H1 (cell line): Measurements from ENCODE around the gene OVCA2. TPM values are rescaled to one million over a fixed set of nuclear protein-coding genes. Genes with fewer than 3 reads are reported as not detected.

Source experiments
- CTCF ChIA-PET: fragments of 300-600 bp; sonication (Branson Sonifier 250); formaldehyde crosslinking; loops from one replicate; lab custom pipeline; 2021; ENCODE audit not compliant: partially characterized antibody; lab: Charles Lee
- POLR2A ChIA-PET: fragments of 300-600 bp; sonication (Branson Sonifier 250); formaldehyde crosslinking; loops from one replicate; lab custom pipeline; 2021; ENCODE audit warnings: inconsistent platforms; ENCODE audit not compliant: partially characterized antibody; lab: Charles Lee
- DNase-seq, 2 experiments: peaks; one replicate each; pipeline versions ENCODE4 v3.0.0 to v3.0.0-alpha.2; 2010 to 2022; ENCODE audit warnings: low spot score in 2 of 2, low read depth in 1 of 2, mixed read lengths in 1 of 2
- FAIRE-seq: peaks from 2 replicates; lab custom pipeline; 2011; peaks lifted over from hg19 to GRCh38; lab: Jason Lieb, UNC
- H2AFZ ChIP-seq: 2 replicates; pipeline ENCODE4 v1.8.1; 2012; ENCODE audit warnings: low read length, inconsistent platforms
- H2AK5ac ChIP-seq: 2 replicates; pipeline ENCODE4 v1.6.1; 2013; ENCODE audit warnings: low read depth, low read length
- H2BK120ac ChIP-seq: replicated peaks from 2 replicates; pipeline ENCODE3; 2013; ENCODE audit warnings: low read depth, low read length, inconsistent platforms
- H2BK12ac ChIP-seq: 2 replicates; pipeline ENCODE4 v1.6.1; 2013; ENCODE audit warnings: low read depth, low read length
- H2BK15ac ChIP-seq: 2 replicates; pipeline ENCODE4 v1.6.1; 2013; ENCODE audit warnings: low read length
- H2BK20ac ChIP-seq: 2 replicates; pipeline ENCODE4 v1.6.1; 2013; ENCODE audit warnings: low read length
- H2BK5ac ChIP-seq: 2 replicates; pipeline ENCODE4 v1.6.1; 2013; ENCODE audit warnings: low read depth, low read length
- H3K14ac ChIP-seq: 2 replicates; pipeline ENCODE4 v1.6.1; 2013; ENCODE audit warnings: inconsistent platforms; ENCODE audit not compliant: insufficient read length
- H3K18ac ChIP-seq: 2 replicates; pipeline ENCODE4 v1.6.1; 2013; ENCODE audit warnings: low read length; ENCODE audit errors: extremely low read depth
- H3K23ac ChIP-seq: 2 replicates; pipeline ENCODE4 v1.6.1; 2013; ENCODE audit warnings: inconsistent platforms; ENCODE audit not compliant: insufficient read length
- H3K23me2 ChIP-seq: 2 replicates; pipeline ENCODE4 v1.6.1; 2013; ENCODE audit warnings: low read depth, low read length
- H3K27ac ChIP-seq: 2 replicates; pipeline ENCODE4 v1.6.1; 2011; ENCODE audit warnings: low read depth, low read length, inconsistent platforms
- H3K27me3 ChIP-seq, 4 experiments: replicated peaks in 1 of 4; 1 replicate in 1 of 4; 2 replicates in 3 of 4; pipeline versions ENCODE4 v1.6.1 to v1.8.1; 2011 to 2013; ENCODE audit warnings: low read length in 3 of 4, mild to moderate bottlenecking in 3 of 4, inconsistent platforms in 2 of 4, mixed read lengths in 2 of 4, moderate library complexity in 1 of 4; ENCODE audit not compliant: control insufficient read depth in 3 of 4, insufficient read depth in 3 of 4; ENCODE audit errors: extremely low read depth in 1 of 4
- H3K36me3 ChIP-seq, 4 experiments: 2 replicates each; pipeline versions ENCODE4 v1.6.1 to v1.8.1; 2011 to 2013; ENCODE audit warnings: mild to moderate bottlenecking in 4 of 4, low read length in 3 of 4, moderate library complexity in 2 of 4, control low read depth in 1 of 4, inconsistent platforms in 1 of 4; ENCODE audit not compliant: insufficient read depth in 4 of 4, control insufficient read depth in 2 of 4
- H3K4ac ChIP-seq: replicated peaks from 2 replicates; pipeline ENCODE3; 2013; ENCODE audit warnings: low read length, low read depth, mixed read lengths, inconsistent platforms; ENCODE audit not compliant: insufficient read length
- H3K4me1 ChIP-seq, 4 experiments: replicated peaks in 1 of 4; 1 replicate in 1 of 4; 2 replicates in 3 of 4; pipeline versions ENCODE4 v1.6.1 to v1.8.1; 2011 to 2013; ENCODE audit warnings: low read length in 3 of 4, inconsistent platforms in 2 of 4, mixed read lengths in 1 of 4; ENCODE audit not compliant: insufficient read depth in 4 of 4, control insufficient read depth in 3 of 4
- H3K4me2 ChIP-seq, 2 experiments: 2 replicates each; pipeline versions ENCODE4 v1.6.1 to v1.8.1; 2011 to 2013; ENCODE audit warnings: low read depth in 2 of 2, low read length in 2 of 2, control low read depth in 1 of 2, inconsistent platforms in 1 of 2, mild to moderate bottlenecking in 1 of 2; ENCODE audit not compliant: insufficient read depth in 1 of 2
- H3K4me3 ChIP-seq, 4 experiments: fragments of 200-600, 300-600 bp in 1 of 4; sonication (generic), shearing (Covaris generic), sonication (Bioruptor Twin) in 1 of 4; 2 replicates each; pipeline versions ENCODE4 v1.5.1 to v1.8.1; 2011 to 2016; ENCODE audit warnings: low read length in 4 of 4, low read depth in 3 of 4, control low read depth in 2 of 4, inconsistent platforms in 2 of 4, mild to moderate bottlenecking in 2 of 4, mixed read lengths in 1 of 4, moderate library complexity in 1 of 4; ENCODE audit not compliant: insufficient read depth in 2 of 4; ENCODE audit errors: extremely low read depth in 1 of 4
- H3K56ac ChIP-seq: replicated peaks from 2 replicates; pipeline ENCODE3; 2013; ENCODE audit warnings: low read depth, mild to moderate bottlenecking, mixed read lengths, low read length, inconsistent platforms; ENCODE audit not compliant: insufficient read length
- H3K79me1 ChIP-seq: 2 replicates; pipeline ENCODE4 v1.6.1; 2013; ENCODE audit warnings: low read depth, low read length, control low read depth
- H3K79me2 ChIP-seq, 2 experiments: 2 replicates each; pipeline versions ENCODE4 v1.6.1 to v1.8.1; 2012 to 2013; ENCODE audit warnings: low read length in 2 of 2, mild to moderate bottlenecking in 2 of 2, inconsistent platforms in 1 of 2; ENCODE audit not compliant: insufficient read depth in 2 of 2, control insufficient read depth in 1 of 2
- H3K9ac ChIP-seq, 4 experiments: replicated peaks in 1 of 4; 1 replicate in 1 of 4; 2 replicates in 3 of 4; pipeline versions ENCODE4 v1.6.1 to v1.8.1; 2011 to 2013; ENCODE audit warnings: low read depth in 3 of 4, low read length in 3 of 4, control low read depth in 2 of 4, mild to moderate bottlenecking in 2 of 4, moderate library complexity in 2 of 4, inconsistent platforms in 1 of 4; ENCODE audit errors: extremely low read depth in 1 of 4
- H3K9me3 ChIP-seq, 2 experiments: 2 replicates each; pipeline versions ENCODE4 v1.6.1 to v1.8.1; 2012 to 2013; ENCODE audit warnings: mild to moderate bottlenecking in 2 of 2, moderate library complexity in 2 of 2, control low read depth in 1 of 2, inconsistent platforms in 1 of 2, low read depth in 1 of 2, low read length in 1 of 2, mixed read lengths in 1 of 2; ENCODE audit not compliant: insufficient read depth in 2 of 2
- H4K20me1 ChIP-seq, 2 experiments: replicated peaks in 1 of 2; 2 replicates each; pipeline versions ENCODE3 to v1.8.1; 2011 to 2013; ENCODE audit warnings: inconsistent platforms in 2 of 2, low read length in 2 of 2, mild to moderate bottlenecking in 1 of 2; ENCODE audit not compliant: insufficient read depth in 2 of 2, control insufficient read depth in 1 of 2
- H4K5ac ChIP-seq: 2 replicates; pipeline ENCODE4 v1.6.1; 2013; ENCODE audit warnings: low read length, low read depth, mixed read lengths, inconsistent platforms; ENCODE audit not compliant: insufficient read length
- H4K8ac ChIP-seq: 2 replicates; pipeline ENCODE4 v1.8.0; 2013; ENCODE audit warnings: mild to moderate bottlenecking, moderate library complexity, low read length, inconsistent platforms; ENCODE audit not compliant: insufficient read depth; ENCODE audit errors: extremely low read depth
- H4K91ac ChIP-seq: replicated peaks from 2 replicates; pipeline ENCODE3; 2013; ENCODE audit warnings: low read length, mixed read lengths, inconsistent platforms; ENCODE audit not compliant: insufficient read length
- ATF3 ChIP-seq: IDR thresholded peaks from 2 replicates; pipeline ENCODE4 v1.6.1; 2011; ENCODE audit warnings: low read depth, mild to moderate bottlenecking, low read length; ENCODE audit not compliant: insufficient read depth
- HDAC6 ChIP-seq: IDR thresholded peaks from one replicate; pipeline ENCODE4 v1.7.1; 2012; ENCODE audit warnings: low read depth, mild to moderate bottlenecking, inconsistent platforms, low read length, moderate library complexity
- SIN3A ChIP-seq, 2 experiments: IDR thresholded peaks in 1 of 2; conservative IDR thresholded peaks in 1 of 2; 2 replicates each; pipeline ENCODE4 v1.6.1; 2011 to 2012; ENCODE audit warnings: low read length in 2 of 2, improper control_type of control experiment in 1 of 2, low read depth in 1 of 2, mild to moderate bottlenecking in 1 of 2
- SIX5 ChIP-seq: IDR thresholded peaks from 2 replicates; pipeline ENCODE4 v1.6.1; 2011; ENCODE audit warnings: mild to moderate bottlenecking, low read depth, low read length
- WGBS, 2 experiments: shearing (Covaris generic) in 1 of 2; methylation state at CpG; one replicate each; pipeline versions ENCODE4 v1.1.6 to v1.1.7; 2013 to 2015; ENCODE audit warnings: low lambda C conversion rate in 2 of 2, mixed read lengths in 2 of 2, inconsistent platforms in 1 of 2, low coverage in 1 of 2, missing lambda C conversion rate in 1 of 2; ENCODE audit not compliant: insufficient replicate concordance in 2 of 2, insufficient coverage in 1 of 2, insufficient read length in 1 of 2; ENCODE audit errors: extremely low coverage in 1 of 2, missing lambda C conversion rate in 1 of 2; 5-methylcytosine and 5-hydroxymethylcytosine counted together
- polyA plus RNA-seq, 7 experiments: library from polyadenylated mRNA; depleted of rRNA in 3 of 7; stranded (reverse) in 5 of 7; unstranded in 2 of 7; fragments of >200 nt in 5 of 7; fragments of 200-250 nt in 2 of 7; gene quantifications; 1 replicate in 5 of 7; 2 replicates in 1 of 7; 4 replicates in 1 of 7; pipeline versions ENCODE4 v1.2.1 to v1.2.3, GENCODE V29; 2011 to 2013; ENCODE audit warnings: missing spikeins in 2 of 7, mixed read lengths in 2 of 7
- total RNA-seq: library from RNA; stranded (reverse); fragmentation: NEBNext Ultra II Directional; extraction: Animal tissue kit (Norgen Biotek cat#: 25700); gene quantifications from 2 replicates; pipeline ENCODE4 v1.2.1, GENCODE V29; 2021

Gene OVCA2
- total and polyA plus RNA-seq, 2 of the 8 experiments (the other 6 are each of a cell fraction or from before 2014, with no cell fraction given), result 15.3 to 37.0 TPM

- Histone ChIP-seq H2BK12ac (no peak overlapping the region), H3K18ac (no peak overlapping the region), H3K79me2 (no peaks in the 10 kb centered on the region), H3K36me3 (peaks cover 0 to 5% (median 1%) of the 10 kb centered on the region in 4 experiments; a peak in 3 of 8 replicates), H3K14ac (no peak overlapping the region), H3K4me2 (no peak overlapping the region), H4K20me1 (peaks cover 0 to 3% of the 10 kb centered on the region in 2 experiments), H2AK5ac (no peak overlapping the region), H3K4ac (no peak overlapping the region), H4K8ac (no peak overlapping the region; the same call in 1 of the 2 replicates), H3K9ac (no peak overlapping the region), H3K4me1 (peaks cover 0 to 9% (median 3%) of the 10 kb centered on the region in 4 experiments; a peak in 4 of 7 replicates), H3K4me3 (no peak overlapping the region), H3K23ac (no peak overlapping the region), H4K91ac (no peak overlapping the region), H4K5ac (no peak overlapping the region), H3K23me2 (no peaks in the 10 kb centered on the region), H3K9me3 (no peaks in the 10 kb centered on the region), H3K56ac (no peak overlapping the region), H2BK120ac (no peak overlapping the region), H2AFZ (no peak overlapping the region), H2BK5ac (no peak overlapping the region), H2BK15ac (no peak overlapping the region), H2BK20ac (no peak overlapping the region), H3K27ac (no peak overlapping the region), H3K79me1 (no peaks in the 10 kb centered on the region), H3K27me3 (no peaks in the 10 kb centered on the region)
- TF ChIP-seq HDAC6 (no peak), ATF3 (no peak), SIN3A (conservative IDR thresholded peaks at IDR 0.05 in 1 of 2, IDR thresholded peaks at IDR 0.05 in 1 of 2; ENCODE audit: low read depth in 1 of 2, low read length in 2 of 2) (no peak), SIX5 (no peak)
- CTCF ChIA-PET, result interaction anchor here (0.7 to 3.9 kb wide), 9 partner anchors 10 to 81 kb away, joined by 3 to 21 read pairs (median 5); no protein-coding TSS in a partner anchor
- 86% methylated on average over 5 of the region's 5 CpGs; no CpG with 5 or more reads in 1 of the 2 experiments for WGBS, 2 experiments
- POLR2A ChIA-PET, result interaction anchor here (1.6 kb wide), 1 partner anchor 9 kb away, joined by 4 read pairs; no protein-coding TSS in a partner anchor
- FAIRE-seq (no peak), DNase-seq (no peak)
These were observed 43.8 kb downstream of the OVCA2 start for GRCh38 chr17:2085648-2085949.
